Heart left ventricle (tissue), 16 donors: Measurements from ENCODE around the gene CTCFL. TPM values are rescaled to one million over a fixed set of nuclear protein-coding genes. Genes with fewer than 3 reads are reported as not detected.

Experiments used
- ATAC-seq, 4 donors: fragments of 200-7000 bp; cut with Tn5 transposase; one replicate each; pipeline ENCODE4 v1.9.1; 2020 to 2022; ENCODE audit warnings: moderate library complexity in 4 of 4, mild to moderate bottlenecking in 3 of 4, moderate number of reproducible peaks in 1 of 4
- DNase-seq, 5 donors: peaks; one replicate each; pipeline ENCODE4 v3.0.0-alpha.2; 2020
- H3K27ac ChIP-seq, 12 donors: fragments of 200-600 bp; sonication (generic) in 4 of 12; one replicate each; pipeline versions ENCODE4 v1.5.0 to v1.8.0; 2016 to 2022; ENCODE audit warnings: mild to moderate bottlenecking in 2 of 12
- H3K27me3 ChIP-seq, 9 donors: fragments of 200-600 bp; sonication (generic) in 2 of 9; one replicate each; pipeline versions ENCODE4 v1.5.1 to v1.8.0; 2016 to 2022; ENCODE audit warnings: mild to moderate bottlenecking in 3 of 9
- H3K36me3 ChIP-seq, 9 donors: fragments of 200-600 bp; sonication (generic) in 2 of 9; one replicate each; pipeline versions ENCODE4 v1.5.0 to v1.8.0; 2018 to 2022; ENCODE audit warnings: mild to moderate bottlenecking in 2 of 9
- H3K4me1 ChIP-seq, 12 donors: fragments of 200-600 bp; sonication (generic) in 4 of 12; one replicate each; pipeline versions ENCODE4 v1.5.0 to v1.8.0; 2016 to 2022; ENCODE audit warnings: mild to moderate bottlenecking in 3 of 12
- H3K4me3 ChIP-seq, 12 donors: fragments of 200-600 bp; sonication (generic) in 4 of 12; one replicate each; pipeline versions ENCODE4 v1.5.0 to v1.8.0; 2017 to 2022; ENCODE audit warnings: mild to moderate bottlenecking in 9 of 12, moderate library complexity in 4 of 12
- H3K9me3 ChIP-seq, 12 donors: fragments of 200-600 bp; sonication (generic) in 4 of 12; one replicate each; pipeline versions ENCODE4 v1.5.0 to v1.8.0; 2016 to 2022; ENCODE audit warnings: mild to moderate bottlenecking in 1 of 12
- CTCF ChIP-seq, 12 donors: fragments of 200-600 bp; sonication (generic) in 4 of 12; IDR thresholded peaks; one replicate each; pipeline versions ENCODE4 v1.5.0 to v1.8.0; 2018 to 2022; ENCODE audit warnings: antibody characterized with exemption in 12 of 12, mild to moderate bottlenecking in 5 of 12
- POLR2A ChIP-seq, 2 donors: fragments of 450-650 bp; IDR thresholded peaks; one replicate each; pipeline ENCODE4 v1.6.1; 2017; ENCODE audit warnings: antibody characterized with exemption in 2 of 2, mild to moderate bottlenecking in 2 of 2, moderate library complexity in 2 of 2
- WGBS, 4 donors: extraction: QIAGEN DNeasy Blood & Tissue Kit in 2 of 4; methylation state at CpG; one replicate each; pipeline versions ENCODE4 v1.1.5 to v1.1.7; 2013 to 2018; 5-methylcytosine and 5-hydroxymethylcytosine counted together
- intact Hi-C, 10 donors: fragments of 100-400 bp; cut with DNase I; formaldehyde crosslinking; loops; one replicate each; pipeline versions ENCODE4 v1.11.1 to v1.14.2; 2022
- polyA plus RNA-seq, 2 donors: library from polyadenylated mRNA; stranded (reverse); fragments of 200-250 nt; gene quantifications; one replicate each; pipeline ENCODE4 v1.2.3, GENCODE V29; 2013
- total RNA-seq, 9 donors: library from RNA; depleted of rRNA in 2 of 9; stranded (reverse); fragments of >200 nt in 2 of 9; fragmentation: NEBNext Ultra II Directional in 3 of 9; extraction: Animal tissue kit (Norgen Biotek cat#: 25700) in 3 of 9; gene quantifications; one replicate each; pipeline versions ENCODE4 v1.1.0 to v1.2.4, GENCODE V29; 2016 to 2023
- donor health status: ischemic (EF 13 %, LVEDD 7.1; RV severe dilation, severe dysfunction).
- donor health status: healthy with polysubstance abuse.
- donor health status: DM: no; HTN: yes; CAD: no.
- donor health status: DM: no; HTN: no; CAD: no.
- donor health status: ischemic (EF 25% LVEDD 6.9; RV normal size, moderate dysfunction).
- donor health status: ischemic (EF 25% LVEDD 5.7; RV mildly dilated, moderate dysfunction).
- donor health status: healthy.
- donor health status: DM: yes; HTN: yes; CAD: no.
- donor health status: ischemic (EF 35%, LVEDD 5.7; RV mildly dilated, moderate dysfunction).
- donor health status: nonischemic (EF 11% LVEDD 7.7; RV severe dilation, severe dysfunction).
- donor health status: DM: yes; HTN: yes; CAD: no.
- donor health status: PGD.
- donor health status: ischemic (EF 29% LVEDD 5.4; RV normal size, mild dysfunction).
- donor health status: nonischemic (EF 23%, LVEDD 6.1; RV moderate dilation, normal function).

CTCFL gene
- total and polyA plus RNA-seq, 11 donors: not detected

GRCh38 chr20:57536120-57536708 is 11.3 kb upstream of the CTCFL start:
- ATAC-seq (no peak), DNase-seq (no peak)
- Histone ChIP-seq H3K9me3 (peaks cover 0 to 31% (median 0%) of the 10 kb centered on the region in 12 donors), H3K27ac (no peak overlapping the region), H3K27me3 (peaks cover 0 to 16% (median 0%) of the 10 kb centered on the region in 9 donors), H3K4me1 (no peaks in the 10 kb centered on the region), H3K36me3 (no peaks in the 10 kb centered on the region), H3K4me3 (no peak overlapping the region)
- 44 to 65% (median 51%) methylated on average over 3 of the region's 3 CpGs for WGBS, 4 donors
- intact Hi-C loops: no loop called here
- no peak for TF ChIP-seq POLR2A (IDR thresholded peaks at IDR 0.05)
- no peak for TF ChIP-seq CTCF (IDR thresholded peaks at IDR 0.05)

GRCh38 chr20:57535297-57535696 is 10.4 kb upstream of the CTCFL start:
- H3K36me3 ChIP-seq: no peaks in the 10 kb centered on the region
- intact Hi-C loops: no loop called here
- peaks cover 0 to 31% (median 0%) of the 10 kb centered on the region in 12 donors for H3K9me3 ChIP-seq
- DNase-seq: no peak
- H3K27me3 ChIP-seq: peaks cover 0 to 16% (median 0%) of the 10 kb centered on the region in 9 donors
- no peak overlapping the region for H3K4me3 ChIP-seq
- WGBS, 4 donors: 72 to 75% (median 74%) methylated on average over 5 of the region's 5 CpGs
- TF ChIP-seq CTCF (IDR thresholded peaks at IDR 0.05) (no peak), POLR2A (IDR thresholded peaks at IDR 0.05) (no peak)
- ATAC-seq: no peak
- no peak overlapping the region for H3K27ac ChIP-seq
- H3K4me1 ChIP-seq: no peaks in the 10 kb centered on the region

- TF ChIP-seq POLR2A (IDR thresholded peaks at IDR 0.05): no peak
- no peak for TF ChIP-seq CTCF (IDR thresholded peaks at IDR 0.05)
- no peaks in the 10 kb centered on the region for H3K4me1 ChIP-seq
- H3K4me3 ChIP-seq: no peak overlapping the region
- intact Hi-C loops: no loop called here
- WGBS, 4 donors: 82 to 89% (median 87%) methylated on average over 2 of the region's 2 CpGs
- DNase-seq (no peak), ATAC-seq (no peak)
- peaks cover 0 to 10% (median 0%) of the 10 kb centered on the region in 9 donors for H3K27me3 ChIP-seq
- H3K27ac ChIP-seq: no peak overlapping the region
- peaks cover 0 to 23% (median 0%) of the 10 kb centered on the region in 12 donors for H3K9me3 ChIP-seq
- H3K36me3 ChIP-seq: no peaks in the 10 kb centered on the region
Measured at GRCh38 chr20:57532104-57532503, 7.2 kb upstream of the CTCFL start.

- WGBS, 4 donors: 74 to 81% (median 78%) methylated on average over 4 of the region's 4 CpGs
- TF ChIP-seq POLR2A (IDR thresholded peaks at IDR 0.05) (no peak), CTCF (IDR thresholded peaks at IDR 0.05) (no peak)
- peaks cover 0 to 8% (median 0%) of the 10 kb centered on the region in 12 donors for H3K9me3 ChIP-seq
- no peak for DNase-seq
- H3K27me3 ChIP-seq: peaks cover 0 to 7% (median 0%) of the 10 kb centered on the region in 9 donors
- intact Hi-C loops: no loop called here
- H3K36me3 ChIP-seq: no peaks in the 10 kb centered on the region
- no peak overlapping the region for H3K27ac ChIP-seq
- ATAC-seq: no peak
- no peak overlapping the region for H3K4me3 ChIP-seq
- no peaks in the 10 kb centered on the region for H3K4me1 ChIP-seq
Measured at GRCh38 chr20:57530327-57530981, 5.5 kb upstream of the CTCFL start.
